Measurements from ENCODE around the gene MAP1LC3B2. TPM values are rescaled to one million over a fixed set of nuclear protein-coding genes. Genes with fewer than 3 reads are reported as not detected.

MAP1LC3B2 gene
- total RNA-seq, 4 donors from 2014 or later: 1.1 to 1.8 (median 1.8) TPM; not detected in 1

GRCh38 chr12:116606397-116606796, 47.2 kb downstream of the MAP1LC3B2 start:
- Histone ChIP-seq H3K4me1 (peaks cover 0 to 22% (median 5%) of the 10 kb centered on the region in 3 donors), H3K27ac (no peak overlapping the region), H3K36me3 (no peaks in the 10 kb centered on the region), H3K4me3 (no peak overlapping the region), H3K27me3 (peaks cover 11% of the 10 kb centered on the region), H3K9me3 (no peaks in the 10 kb centered on the region)
- TF ChIP-seq POLR2AphosphoS5 (IDR thresholded peaks at IDR 0.05) (no peak), POLR2A (IDR thresholded peaks at IDR 0.05) (no peak), EP300 (IDR thresholded peaks at IDR 0.05) (no peak), CTCF (IDR thresholded peaks at IDR 0.05) (no peak)
- ATAC-seq: no peak
- 76% methylated on average over 4 of the region's 4 CpGs; no CpG with 5 or more reads in 1 of the 2 donors for WGBS, 2 donors (ENCODE audit: low coverage in 1 of 2)

- WGBS, 2 donors (ENCODE audit: low coverage in 1 of 2): 89 to 97% methylated on average over 3 to 5 of the region's 6 CpGs
- Histone ChIP-seq H3K27me3 (peaks cover 11% of the 10 kb centered on the region), H3K27ac (no peak overlapping the region), H3K36me3 (no peaks in the 10 kb centered on the region), H3K4me3 (no peak overlapping the region), H3K4me1 (peaks cover 0 to 22% (median 3%) of the 10 kb centered on the region in 3 donors), H3K9me3 (no peaks in the 10 kb centered on the region)
- ATAC-seq: no peak
- TF ChIP-seq POLR2AphosphoS5 (IDR thresholded peaks at IDR 0.05): no peak
- TF ChIP-seq POLR2A (IDR thresholded peaks at IDR 0.05): no peak
- TF ChIP-seq EP300 (IDR thresholded peaks at IDR 0.05): no peak
- TF ChIP-seq CTCF (IDR thresholded peaks at IDR 0.05): no peak
Measured at GRCh38 chr12:116607039-116607438, 47.9 kb downstream of the MAP1LC3B2 start.

GRCh38 chr12:116609319-116610114, 50.3 kb downstream of the MAP1LC3B2 start:
- ATAC-seq: no peak
- Histone ChIP-seq H3K4me3 (no peak overlapping the region), H3K27ac (peak overlapping the region in 1 of 4 donors; percentile 27), H3K9me3 (no peaks in the 10 kb centered on the region), H3K27me3 (peaks cover 6% of the 10 kb centered on the region), H3K4me1 (peaks cover 0 to 16% (median 3%) of the 10 kb centered on the region in 3 donors), H3K36me3 (no peaks in the 10 kb centered on the region)
- 59 to 67% methylated on average over 4 to 5 of the region's 8 CpGs for WGBS, 2 donors (ENCODE audit: low coverage in 1 of 2)
- TF ChIP-seq CTCF (IDR thresholded peaks at IDR 0.05) (peak in 2 of 4 experiments; percentile 10 to 36), POLR2A (IDR thresholded peaks at IDR 0.05) (no peak), POLR2AphosphoS5 (IDR thresholded peaks at IDR 0.05) (no peak), EP300 (IDR thresholded peaks at IDR 0.05) (no peak)

GRCh38 chr12:116610971-116611541, 51.9 kb downstream of the MAP1LC3B2 start:
- H3K4me1 ChIP-seq: peaks cover 0 to 10% (median 3%) of the 10 kb centered on the region in 3 donors
- peak; percentile 5 for TF ChIP-seq POLR2AphosphoS5 (IDR thresholded peaks at IDR 0.05)
- no peak for TF ChIP-seq CTCF (IDR thresholded peaks at IDR 0.05)
- H3K9me3 ChIP-seq: no peaks in the 10 kb centered on the region
- H3K4me3 ChIP-seq: no peak overlapping the region
- H3K27ac ChIP-seq: no peak overlapping the region
- H3K36me3 ChIP-seq: no peaks in the 10 kb centered on the region
- ATAC-seq: no peak
- no peaks in the 10 kb centered on the region for H3K27me3 ChIP-seq
- WGBS, 2 donors (ENCODE audit: low coverage in 1 of 2): 53 to 65% methylated on average over 11 of the region's 11 CpGs

Measured in gastroesophageal sphincter (tissue), 4 donors.